HG03045 (cell line): ENCODE data around the gene RPTOR.
"Not testable (repeated sequence)": the region's sequence is repeated elsewhere in the genome, so short reads cannot be mapped to it uniquely, and the experiment has no call there.

Source experiments
- ATAC-seq: cut with Tn5 transposase; IDR thresholded peaks from one replicate; pipeline ENCODE4 v1.9.1; 2021; ENCODE audit warnings: mild to moderate bottlenecking, moderate library complexity; ENCODE audit not compliant: unreplicated experiment

RPTOR gene

DNA sequence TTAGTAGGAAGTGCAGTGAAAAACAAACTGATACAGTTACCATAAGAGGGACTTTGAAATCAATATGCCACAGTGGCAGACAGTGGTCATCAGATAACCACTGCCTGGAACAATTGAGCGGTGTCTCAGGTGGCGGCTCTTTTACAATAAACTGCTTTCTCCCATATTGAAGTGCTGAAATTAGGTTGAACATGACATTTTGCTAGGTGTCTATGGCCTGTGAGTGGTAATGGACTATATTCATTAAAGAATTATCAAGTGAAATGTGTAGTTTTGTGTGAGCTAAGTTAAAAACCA lies 214.7 kb downstream of the RPTOR start:
- ATAC-seq: no peak

DNA sequence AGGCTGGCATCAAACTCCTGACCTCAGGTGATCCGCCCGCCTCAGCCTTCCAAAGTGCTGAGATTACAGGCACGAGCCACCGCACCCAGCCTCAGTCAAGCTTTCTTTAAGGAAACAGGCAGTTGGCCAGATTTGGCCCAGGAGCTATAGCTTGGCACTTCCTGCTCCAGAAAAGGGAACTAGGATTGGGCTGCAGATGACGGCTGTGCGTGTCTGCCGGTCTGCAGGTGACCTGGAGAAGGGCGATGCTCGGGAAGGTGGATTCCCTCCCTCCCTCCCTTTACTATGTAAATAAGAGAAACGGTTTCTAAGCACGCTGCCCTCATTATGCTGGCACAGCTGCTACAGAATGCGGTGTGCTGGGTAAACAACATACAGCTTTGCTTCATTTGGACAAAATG lies 215.9 kb downstream of the RPTOR start:
- ATAC-seq: no peak

DNA sequence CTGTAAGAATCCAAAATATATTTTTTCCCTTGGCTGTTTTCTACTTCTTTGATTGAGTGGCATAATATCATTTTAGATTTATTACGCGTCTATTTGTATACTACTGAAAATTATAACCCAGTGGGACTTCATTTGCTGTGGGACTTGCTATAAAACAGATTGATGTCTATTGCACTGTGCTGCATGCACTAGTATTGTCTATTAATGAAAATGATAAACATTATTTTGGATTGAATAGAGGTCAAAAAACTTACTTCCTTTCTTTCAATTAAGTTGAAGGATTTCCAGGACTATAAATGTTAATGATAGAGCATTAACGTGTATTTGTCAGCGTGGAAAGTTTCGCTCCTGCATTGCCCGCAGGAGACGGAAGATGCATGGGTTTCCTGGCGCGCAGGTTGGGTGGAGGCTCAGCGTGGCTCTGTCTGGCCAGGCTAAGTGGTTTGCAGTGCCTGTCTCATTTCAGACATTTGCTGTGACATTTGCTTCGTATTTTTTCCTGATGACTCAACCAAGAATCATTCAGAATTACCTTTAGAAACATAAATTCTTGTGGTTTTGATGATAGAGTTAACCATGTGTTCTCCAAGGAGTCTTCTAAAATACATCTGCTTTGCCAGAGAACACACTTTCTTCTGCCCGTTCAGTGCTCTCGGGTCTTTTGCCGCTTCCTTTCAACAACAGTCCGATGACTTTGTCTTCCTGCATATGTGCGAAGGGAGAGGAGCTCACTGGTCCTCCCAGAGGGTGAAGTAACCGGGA lies 216.7 kb downstream of the RPTOR start:
- no peak for ATAC-seq

DNA sequence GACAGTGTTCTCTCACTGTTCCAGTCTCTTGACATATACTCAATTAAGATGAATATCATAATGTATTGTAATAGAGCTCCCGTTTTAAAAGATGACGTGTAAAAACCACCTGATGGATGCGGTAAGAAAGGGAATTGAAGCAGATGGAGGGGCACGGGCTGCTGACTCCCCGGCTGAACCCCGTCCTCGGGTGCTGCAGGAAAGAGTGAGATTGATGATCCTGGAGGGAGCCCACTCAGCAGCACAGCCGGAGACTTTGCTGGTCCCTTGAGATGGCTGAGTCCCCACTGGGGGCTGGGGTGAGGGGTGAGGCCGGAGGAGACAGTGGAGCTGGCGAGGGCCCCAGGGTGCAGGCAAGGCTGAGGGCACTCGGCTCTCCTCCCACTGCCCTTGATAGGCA lies 217.4 kb downstream of the RPTOR start:
- ATAC-seq: no peak

DNA sequence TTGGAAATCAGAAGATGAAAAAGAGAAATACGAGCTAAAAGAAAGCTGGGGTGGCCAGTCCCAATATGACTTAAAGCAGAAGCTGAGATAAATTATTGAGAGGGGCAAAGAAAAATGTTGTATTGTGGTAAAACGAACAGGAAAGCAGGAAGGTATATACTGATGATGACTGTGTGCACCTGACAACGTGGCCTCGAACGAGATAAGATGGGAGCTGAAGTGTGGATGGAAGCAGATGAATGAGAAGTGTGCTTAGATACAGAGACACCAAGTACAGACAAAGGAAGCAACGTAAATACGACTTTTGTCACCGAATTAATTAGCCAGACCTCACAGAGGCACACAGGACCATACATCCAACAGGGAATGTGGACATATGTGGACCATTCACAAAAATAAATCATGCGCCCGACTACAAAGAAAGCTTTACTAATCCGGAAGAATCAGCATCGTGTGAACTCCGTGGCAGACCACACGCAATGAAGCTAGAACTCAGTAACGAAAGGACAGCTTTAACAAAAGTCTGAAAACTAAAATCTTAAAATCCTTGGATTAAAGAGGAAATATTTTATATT lies 218.7 kb downstream of the RPTOR start:
- no peak for ATAC-seq

DNA sequence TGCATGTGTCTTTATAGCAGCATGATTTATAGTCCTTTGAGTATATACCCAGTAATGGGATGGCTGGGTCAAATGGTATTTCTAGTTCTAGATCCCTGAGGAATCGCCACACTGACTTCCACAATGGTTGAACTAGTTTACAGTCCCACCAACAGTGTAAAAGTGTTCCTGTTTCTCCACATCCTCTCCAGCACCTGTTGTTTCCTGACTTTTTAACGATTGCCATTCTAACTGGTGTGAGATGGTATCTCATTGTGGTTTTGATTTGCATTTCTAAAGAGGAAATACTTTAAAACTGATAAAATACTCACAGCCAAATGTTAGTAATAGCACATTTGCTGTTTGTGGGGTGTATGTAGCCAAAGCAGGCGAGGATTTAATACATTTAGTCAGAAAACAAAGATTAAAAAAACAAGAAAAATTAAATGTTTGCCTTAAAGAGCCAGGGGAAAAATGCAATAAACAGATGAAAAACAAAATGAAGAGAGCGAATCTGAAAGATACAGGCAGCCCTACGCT lies 220.0 kb downstream of the RPTOR start:
- not testable (repeated sequence) for ATAC-seq

DNA sequence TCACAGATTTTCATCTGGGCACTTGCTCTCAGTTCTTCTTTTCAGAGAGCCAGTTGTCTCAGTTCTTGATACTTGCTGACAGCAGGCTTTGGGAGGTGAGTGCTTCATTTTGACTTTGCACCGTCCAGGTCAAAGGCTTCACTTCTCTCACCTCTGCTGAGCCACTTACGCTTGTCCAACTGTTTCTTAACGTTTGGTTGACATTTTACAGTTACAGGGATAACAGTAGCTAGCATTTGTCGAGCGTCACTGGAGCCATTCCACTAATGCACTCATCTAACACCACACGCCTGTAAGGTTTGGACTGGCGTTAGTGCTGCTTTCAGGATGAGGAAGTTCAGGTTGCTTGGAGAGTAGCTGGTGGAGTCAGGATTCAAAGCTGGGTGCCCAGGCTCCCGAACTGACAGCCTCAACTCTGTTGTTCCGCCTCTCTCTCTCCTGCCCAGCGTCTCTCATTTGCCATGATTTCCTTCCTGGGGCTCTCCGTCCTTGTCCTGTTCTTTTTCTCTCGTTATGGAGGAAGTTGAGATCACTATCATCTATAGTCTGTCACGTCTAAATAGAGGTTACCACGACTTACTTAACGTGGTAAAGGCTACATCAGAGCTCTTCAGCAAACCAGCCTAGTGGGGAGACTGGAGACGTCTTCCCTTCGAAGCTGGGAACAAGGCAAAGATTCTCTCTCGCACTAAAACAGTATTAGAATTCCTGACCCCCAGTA lies 220.8 kb downstream of the RPTOR start:
- ATAC-seq: no peak

DNA sequence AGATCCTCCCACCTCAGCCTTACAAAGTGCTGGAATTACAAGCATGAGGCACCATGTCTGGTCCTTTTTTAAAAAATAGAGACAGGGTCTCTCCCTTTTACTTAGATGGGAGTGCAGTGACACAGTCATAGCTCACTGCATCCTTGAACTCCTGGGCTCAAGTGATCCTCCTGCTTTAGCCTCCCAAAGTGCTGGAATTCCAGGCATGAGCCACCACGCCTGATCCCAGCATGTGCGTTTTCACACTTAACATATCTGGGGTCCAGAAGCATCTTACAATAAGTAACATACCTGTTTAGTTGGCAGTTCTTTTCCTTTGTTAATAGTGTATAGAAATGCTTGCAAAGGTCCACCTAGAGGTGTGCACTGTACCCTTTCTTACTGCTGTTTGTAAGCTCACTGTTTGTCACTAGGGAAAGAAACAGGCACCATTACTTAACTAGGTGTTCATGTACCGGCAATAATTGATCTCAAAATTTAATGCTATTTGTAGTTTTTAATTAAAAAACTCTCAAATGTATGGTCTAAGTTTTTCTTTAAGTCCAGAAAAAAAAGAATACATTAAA lies 221.7 kb downstream of the RPTOR start:
- ATAC-seq: no peak

DNA sequence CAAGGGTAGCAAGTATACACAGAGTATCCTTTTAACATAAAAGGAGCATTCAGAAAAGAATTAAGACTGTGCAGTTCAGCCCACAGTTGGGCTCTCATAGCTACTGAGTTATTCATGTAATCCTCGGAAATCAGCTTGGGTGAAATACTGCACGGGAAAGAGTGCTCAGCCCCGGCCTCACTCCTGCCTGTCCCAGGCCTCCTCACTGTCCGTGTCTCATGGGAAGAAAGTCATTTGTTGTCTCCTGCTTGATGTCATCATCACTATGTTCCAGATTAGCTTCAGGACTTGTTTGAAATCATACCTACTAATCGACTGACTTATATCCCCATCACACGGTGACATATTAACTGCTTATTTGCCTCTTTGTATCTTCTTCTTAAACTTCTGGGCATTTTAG lies 223.8 kb downstream of the RPTOR start:
- ATAC-seq: no peak

DNA sequence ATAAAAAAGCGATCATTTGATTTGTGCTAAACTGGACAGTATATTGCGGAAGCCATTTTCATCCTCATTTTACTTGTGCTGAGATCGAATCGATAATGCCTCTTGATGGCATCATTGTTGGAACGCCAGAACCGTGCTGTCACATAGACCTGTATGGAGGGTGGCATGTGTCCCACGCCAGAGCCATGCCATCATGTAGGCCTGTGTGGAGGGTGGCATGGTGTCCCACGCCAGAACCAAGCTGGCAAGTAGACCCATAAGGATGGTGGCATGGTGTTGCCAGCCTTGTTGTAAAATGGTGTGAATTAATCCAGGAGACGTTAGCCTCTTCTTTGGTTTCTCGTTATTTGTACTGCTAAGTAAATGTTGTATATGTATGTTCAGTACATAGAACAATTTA lies 224.3 kb downstream of the RPTOR start:
- ATAC-seq: no peak

DNA sequence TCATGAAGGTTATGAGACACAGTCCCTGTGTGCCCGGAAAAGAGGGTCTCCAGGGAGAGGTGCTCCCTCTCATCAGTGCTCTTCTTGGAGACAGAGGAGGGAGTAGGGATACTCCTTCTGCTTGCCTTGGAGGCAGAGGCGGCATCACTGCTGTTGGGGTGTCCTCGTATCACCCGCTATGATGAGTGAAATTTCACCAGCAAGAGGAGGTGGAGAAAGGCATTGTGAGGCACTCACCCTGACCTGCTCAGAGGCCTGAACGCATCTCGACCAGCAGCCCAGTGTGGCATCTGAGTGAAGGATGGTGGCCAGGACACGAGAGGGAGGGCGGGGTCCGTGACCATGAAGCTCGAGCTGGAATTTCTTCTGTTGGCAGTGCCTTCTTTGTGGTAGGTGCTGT lies 224.9 kb downstream of the RPTOR start:
- ATAC-seq: no peak

DNA sequence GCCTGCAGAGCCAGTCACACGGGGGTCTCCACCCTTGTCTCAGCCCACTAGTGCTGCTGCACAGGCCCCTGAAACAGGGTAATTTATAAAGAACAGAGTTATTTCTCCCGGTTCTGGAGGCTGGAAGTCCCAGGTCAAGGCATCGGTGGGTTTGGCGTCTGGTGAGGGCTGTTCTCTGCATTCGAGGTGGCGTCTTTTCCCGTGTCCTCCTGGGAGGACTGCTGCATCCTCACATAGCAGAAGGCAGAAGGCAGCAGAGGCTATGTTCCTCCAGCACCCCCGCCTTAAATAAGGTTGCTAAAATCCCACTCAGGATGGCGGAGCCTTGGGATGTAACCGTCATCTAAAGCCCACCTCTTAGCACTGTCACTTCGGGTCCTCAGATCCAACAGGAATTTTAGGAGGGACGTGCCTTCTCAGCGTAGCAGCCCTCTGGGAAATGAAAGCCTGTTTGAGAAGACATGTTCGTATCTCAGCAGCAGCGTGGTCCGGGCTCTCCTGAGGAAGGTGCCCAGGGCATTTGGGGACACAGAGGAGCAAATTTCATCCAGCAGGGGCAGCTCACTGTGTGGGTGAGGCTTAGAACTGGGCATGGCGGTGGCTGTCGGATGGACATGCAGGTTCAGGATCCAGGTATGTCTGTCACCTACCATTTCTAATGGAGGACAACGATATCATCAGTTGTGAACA lies 225.4 kb downstream of the RPTOR start:
- no peak for ATAC-seq

DNA sequence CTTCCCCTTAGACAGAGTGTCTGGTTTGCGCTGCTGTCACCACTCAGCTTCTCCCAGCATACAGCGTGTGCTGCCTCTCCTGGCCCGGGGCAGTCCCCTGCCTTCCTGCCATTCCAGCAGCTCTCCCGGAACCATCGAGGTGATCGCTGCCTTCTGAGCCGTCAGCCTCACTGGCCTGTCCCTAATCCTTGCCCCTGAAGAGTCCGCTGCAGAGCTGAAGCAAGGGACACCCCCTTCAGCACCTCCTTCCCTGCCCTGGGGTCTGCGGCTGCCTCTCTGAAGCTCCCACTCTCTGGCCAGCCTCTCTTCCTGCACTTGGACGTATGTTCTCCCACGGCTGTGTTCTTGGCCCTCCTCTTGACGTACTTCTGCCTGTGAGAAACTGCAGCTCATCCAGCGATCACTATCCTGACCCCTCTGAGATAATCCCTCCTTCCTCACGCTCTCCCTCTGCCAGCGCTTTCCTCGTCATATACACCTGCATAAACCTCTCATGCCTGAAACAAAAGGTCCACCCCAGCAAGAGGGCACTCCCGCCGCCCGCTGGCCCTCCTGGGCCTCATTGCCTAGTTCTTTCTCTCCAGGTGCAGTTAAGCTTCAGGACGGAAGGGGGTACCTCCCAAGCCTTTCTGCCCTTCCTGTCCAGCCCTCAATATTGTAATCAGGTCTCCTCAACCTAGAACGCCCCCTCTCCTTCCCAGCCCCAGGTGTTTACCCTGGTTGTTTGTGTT lies 226.4 kb downstream of the RPTOR start:
- ATAC-seq: no peak

DNA sequence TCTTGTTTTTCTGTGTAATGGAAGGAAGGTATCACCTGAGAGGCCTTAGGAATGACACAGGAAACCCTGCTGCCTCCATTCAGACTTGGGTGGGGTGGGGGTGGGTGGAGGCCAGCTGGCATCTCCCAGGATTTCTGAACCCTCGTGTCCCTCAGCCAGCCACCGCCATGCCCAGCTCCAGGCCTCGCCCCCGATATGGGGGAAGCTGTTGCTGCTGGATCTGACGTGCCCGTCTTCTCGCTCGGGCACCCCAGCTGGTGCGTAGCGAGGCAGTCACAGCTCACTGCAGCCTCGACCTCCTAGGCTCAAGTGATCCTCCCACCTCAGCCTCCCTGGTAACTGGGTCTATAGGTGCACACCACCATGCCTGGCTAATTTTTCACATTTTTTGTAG lies 227.0 kb downstream of the RPTOR start:
- no peak for ATAC-seq

DNA sequence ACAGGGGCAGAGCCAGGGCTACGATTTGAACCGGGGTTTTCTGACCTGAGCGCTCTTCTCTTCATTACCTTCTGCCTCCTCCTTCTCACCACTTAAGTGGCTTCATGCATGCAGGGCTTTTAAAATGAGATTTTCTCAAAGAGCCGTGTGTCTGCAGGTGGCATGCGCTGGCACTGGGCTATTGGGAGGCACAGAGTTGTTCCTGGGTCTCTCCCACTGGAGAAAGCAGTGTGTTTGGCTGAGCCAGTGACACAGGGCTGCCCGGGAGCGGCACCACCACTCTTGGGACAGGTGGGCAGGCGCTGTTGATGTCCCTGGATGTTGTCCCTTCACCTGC lies 228.2 kb downstream of the RPTOR start:
- no peak for ATAC-seq

DNA sequence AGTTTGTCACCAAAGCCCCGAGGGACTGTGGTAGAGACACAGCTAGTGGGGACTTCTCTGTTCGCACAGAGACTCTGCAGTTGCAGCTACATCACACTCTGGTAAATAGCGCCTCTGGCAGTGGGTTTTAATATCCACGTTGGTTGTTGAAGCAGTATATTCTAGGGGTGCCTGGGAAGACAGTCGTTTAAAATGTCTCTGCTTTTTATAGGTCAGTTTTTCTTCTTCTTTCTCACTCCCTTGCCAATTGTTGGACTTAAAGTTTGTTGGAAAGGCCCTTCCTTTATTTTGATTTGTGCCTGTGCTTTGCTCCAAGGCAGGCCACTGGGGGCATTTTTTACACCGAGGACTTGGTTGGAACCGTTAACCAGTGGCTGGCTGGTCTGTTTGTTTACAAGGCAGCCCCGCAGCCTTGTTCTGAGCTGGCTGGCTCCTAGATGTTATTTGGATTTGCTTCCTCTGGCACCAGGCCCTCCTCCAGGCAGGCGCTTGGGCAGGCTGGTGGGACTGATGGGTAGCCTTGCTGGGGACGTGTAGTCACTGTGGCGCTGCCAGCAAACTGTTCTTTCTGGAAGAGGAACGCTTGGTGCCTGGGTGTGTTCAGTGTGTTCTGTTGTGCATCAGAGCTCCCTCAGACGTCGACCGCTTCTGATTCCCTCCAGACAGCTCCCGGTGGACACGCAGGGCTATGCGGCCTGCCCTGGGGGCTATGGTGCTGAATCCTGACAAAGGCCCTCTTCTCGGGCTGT lies 228.8 kb downstream of the RPTOR start:
- ATAC-seq: no peak

DNA sequence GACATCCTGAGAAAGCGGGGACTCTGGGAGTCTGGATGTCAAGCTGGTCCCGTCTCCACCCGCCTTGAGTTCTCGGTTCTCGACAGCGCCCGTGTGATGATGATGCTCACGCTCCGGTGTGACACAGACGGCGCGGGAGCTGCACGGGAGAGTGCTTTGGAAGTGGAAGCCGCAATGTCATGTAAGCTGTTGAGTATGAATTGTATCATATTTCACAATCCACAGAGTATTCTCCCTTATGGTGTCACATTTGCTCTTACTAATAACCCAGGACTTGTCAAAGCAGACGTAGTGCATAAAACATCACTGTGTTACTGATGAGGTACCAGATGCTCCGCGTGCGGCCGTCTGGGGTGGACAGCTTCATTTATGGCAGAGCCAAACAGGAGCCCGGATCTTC lies 229.5 kb downstream of the RPTOR start:
- ATAC-seq: no peak

DNA sequence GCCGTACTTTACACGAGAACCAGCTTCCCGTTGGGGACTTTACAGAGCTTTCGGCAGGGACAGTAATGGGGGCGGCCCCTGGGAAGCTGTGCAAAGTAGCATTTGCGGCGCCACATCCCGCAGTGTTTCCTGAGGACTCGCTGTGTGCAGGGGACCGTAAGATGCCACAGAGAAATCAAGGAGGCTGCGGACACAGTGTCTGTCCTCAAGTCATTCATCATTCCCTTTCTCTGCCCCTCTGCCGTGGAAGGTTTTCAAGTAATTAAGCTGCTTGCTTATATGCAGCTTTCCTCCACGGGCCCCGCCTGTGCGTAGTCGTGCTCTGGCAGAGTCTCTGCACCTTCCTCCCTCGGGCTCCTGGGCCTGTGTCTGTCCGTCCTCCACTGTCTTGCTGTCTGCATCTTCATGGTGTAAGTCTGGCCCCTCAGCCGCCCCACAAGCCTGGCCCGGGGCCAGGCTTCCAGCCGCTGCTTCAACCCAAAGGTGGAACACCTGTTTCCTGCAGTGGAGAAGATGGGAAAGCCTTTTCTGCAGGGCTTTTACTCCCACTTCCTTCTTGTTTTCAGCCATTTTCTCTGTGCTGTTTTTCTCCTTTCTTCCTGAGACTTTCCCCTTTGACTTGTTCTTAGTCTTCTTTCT lies 230.1 kb downstream of the RPTOR start:
- ATAC-seq: no peak

DNA sequence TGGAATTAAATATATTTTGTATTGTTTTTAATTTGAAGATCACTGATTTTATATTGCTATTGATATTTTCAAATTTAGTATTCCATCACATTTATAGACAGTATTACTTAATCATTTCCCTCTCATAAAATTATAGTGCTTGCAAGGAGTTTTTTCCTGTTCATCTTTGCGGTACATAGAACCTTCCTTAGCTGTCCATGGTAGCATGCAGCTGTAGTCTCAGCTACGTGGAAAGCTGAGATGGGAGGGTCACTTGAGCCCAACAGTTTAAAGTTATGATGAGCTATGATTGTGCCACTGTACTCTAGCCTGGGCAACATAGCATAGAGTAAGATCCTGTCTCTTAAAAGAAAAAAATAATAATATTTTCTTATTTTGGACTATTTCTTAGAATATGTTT lies 231.2 kb downstream of the RPTOR start:
- ATAC-seq: no peak

DNA sequence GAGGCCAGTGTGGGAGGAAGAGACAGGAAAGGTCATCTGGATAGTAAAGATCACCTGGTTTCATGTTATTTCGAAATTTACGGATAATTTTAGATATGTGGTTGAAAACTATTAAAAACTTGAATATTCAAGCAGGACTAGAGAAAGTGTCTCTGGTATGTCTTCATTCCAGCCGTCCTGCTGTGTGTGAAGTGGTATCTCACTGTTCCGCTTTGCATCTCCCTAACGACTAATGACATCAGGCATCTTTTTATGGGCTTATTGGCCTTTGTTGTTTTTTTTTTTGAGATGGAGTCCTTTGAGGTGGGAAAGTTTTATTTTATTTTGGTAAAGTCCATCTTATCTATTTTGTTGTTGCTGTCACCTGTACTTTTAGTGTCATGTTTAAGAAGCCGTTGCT lies 232.6 kb downstream of the RPTOR start:
- no peak for ATAC-seq
